Neural progenitor cell (in vitro differentiated cells): Measurements from ENCODE around the gene HHLA2. TPM values are rescaled to one million over a fixed set of nuclear protein-coding genes. Genes with fewer than 3 reads are reported as not detected.

ENCODE experiments used
- DNase-seq: peaks from one replicate; pipeline ENCODE4 v3.0.0-alpha.2; 2016; ENCODE audit warnings: low spot score
- H2AFZ ChIP-seq: fragments of 200-600 bp; sonication (generic); replicated peaks from 2 replicates; pipeline ENCODE4 v1.6.1; 2016; ENCODE audit warnings: antibody characterized with exemption
- H3F3A ChIP-seq: fragments of 200-600 bp; sonication (generic); 2 replicates; pipeline ENCODE4 v1.6.1; 2016; ENCODE audit warnings: antibody characterized with exemption, low read depth
- H3K27ac ChIP-seq: fragments of 200-600 bp; sonication (generic); 2 replicates; pipeline ENCODE4 v1.5.1; 2016; ENCODE audit warnings: mild to moderate bottlenecking
- H3K27me3 ChIP-seq: fragments of 200-600 bp; sonication (generic); 2 replicates; pipeline ENCODE4 v1.6.1; 2016; ENCODE audit warnings: mild to moderate bottlenecking, moderate library complexity
- H3K36me3 ChIP-seq: fragments of 200-600 bp; sonication (generic); 2 replicates; pipeline ENCODE4 v1.5.1; 2016
- H3K4me1 ChIP-seq: fragments of 200-600 bp; sonication (generic); 2 replicates; pipeline ENCODE4 v1.6.1; 2016; ENCODE audit warnings: mixed run types
- H3K4me2 ChIP-seq: fragments of 200-600 bp; sonication (generic); 2 replicates; pipeline ENCODE4 v1.6.1; 2016
- H3K4me3 ChIP-seq: fragments of 200-600 bp; sonication (generic); 2 replicates; pipeline ENCODE4 v1.5.1; 2016
- H3K79me2 ChIP-seq: fragments of 200-600 bp; sonication (generic); 2 replicates; pipeline ENCODE4 v1.6.1; 2016; ENCODE audit warnings: low read depth
- H3K9ac ChIP-seq: fragments of 200-600 bp; sonication (generic); 2 replicates; pipeline ENCODE4 v1.6.1; 2016
- H3K9me3 ChIP-seq: fragments of 200-600 bp; sonication (generic); 2 replicates; pipeline ENCODE4 v1.5.1; 2016; ENCODE audit warnings: low read depth
- H4K20me1 ChIP-seq: fragments of 200-600 bp; sonication (generic); 2 replicates; pipeline ENCODE4 v1.6.1; 2016; ENCODE audit warnings: low read depth
- H3K27ac Mint-ChIP-seq: 3 replicates; pipeline ENCODE4 v1.8.0; 2021; ENCODE audit warnings: mixed read lengths
- H3K27me3 Mint-ChIP-seq: 2 replicates; pipeline ENCODE4 v1.8.0; 2022; ENCODE audit warnings: low read depth, mild to moderate bottlenecking, inconsistent platforms, moderate library complexity, mixed read lengths; ENCODE audit not compliant: insufficient read depth
- H3K36me3 Mint-ChIP-seq: 3 replicates; pipeline ENCODE4 v1.8.0; 2021; ENCODE audit warnings: mixed read lengths
- H3K4me1 Mint-ChIP-seq: 3 replicates; pipeline ENCODE4 v1.8.0; 2021; ENCODE audit warnings: mixed read lengths
- H3K4me3 Mint-ChIP-seq: 3 replicates; pipeline ENCODE4 v1.8.0; 2021; ENCODE audit warnings: mild to moderate bottlenecking, moderate library complexity, mixed read lengths
- H3K9me3 Mint-ChIP-seq: 3 replicates; pipeline ENCODE4 v1.8.0; 2020; ENCODE audit warnings: mixed read lengths
- CTCF ChIP-seq: fragments of 200-600 bp; sonication (generic); IDR thresholded peaks from 2 replicates; pipeline ENCODE4 v1.5.1; 2017; ENCODE audit warnings: antibody characterized with exemption, mild to moderate bottlenecking
- EZH2 ChIP-seq: fragments of 200-600 bp; sonication (generic); IDR thresholded peaks from 2 replicates; pipeline ENCODE4 v1.6.1; 2017; ENCODE audit warnings: antibody characterized with exemption, mild to moderate bottlenecking, moderate library complexity
- EZH2phosphoT487 ChIP-seq: fragments of 200-600 bp; sonication (generic); IDR thresholded peaks from 2 replicates; pipeline ENCODE4 v1.6.1; 2017; ENCODE audit warnings: antibody characterized with exemption
- total RNA-seq: library from RNA; depleted of rRNA; stranded (reverse); fragments of >200 nt; gene quantifications from 2 replicates; pipeline ENCODE4 v1.2.3, GENCODE V29; 2015; ENCODE audit warnings: low replicate concordance

HHLA2 gene
- total RNA-seq, 1 donor from 2014 or later = not detected

GRCh38 chr3:108416111-108416869 lies 119.9 kb downstream of the HHLA2 start:
- Histone ChIP-seq H3K4me2 (no peak overlapping the region), H2AFZ (no peak overlapping the region)
- peaks cover 2% of the 10 kb centered on the region for H3K36me3 Mint-ChIP-seq

GRCh38 chr3:108420926-108421325 lies 124.6 kb downstream of the HHLA2 start:
- no peak overlapping the region for H3K27ac ChIP-seq
- no peaks in the 10 kb centered on the region for H3K79me2 ChIP-seq
- H3F3A ChIP-seq = no peaks in the 10 kb centered on the region
- H3K9ac ChIP-seq = no peak overlapping the region
- no peak overlapping the region for H3K4me2 ChIP-seq
- no peaks in the 10 kb centered on the region for H3K36me3 ChIP-seq
- no peaks in the 10 kb centered on the region for H3K9me3 Mint-ChIP-seq
- H3K27me3 ChIP-seq = no peaks in the 10 kb centered on the region
- no peak for DNase-seq
- H3K4me3 ChIP-seq = no peak overlapping the region
- H2AFZ ChIP-seq = no peak overlapping the region
- no peak for TF ChIP-seq CTCF
- no peak for TF ChIP-seq EZH2
- TF ChIP-seq EZH2phosphoT487 = no peak
- H3K36me3 Mint-ChIP-seq = no peaks in the 10 kb centered on the region
- no peaks in the 10 kb centered on the region for H3K4me1 ChIP-seq
- peaks cover 3% of the 10 kb centered on the region for H3K27me3 Mint-ChIP-seq
- H3K4me3 Mint-ChIP-seq = no peak overlapping the region
- H4K20me1 ChIP-seq = no peaks in the 10 kb centered on the region
- H3K9me3 ChIP-seq = no peaks in the 10 kb centered on the region
- H3K4me1 Mint-ChIP-seq = no peaks in the 10 kb centered on the region
- no peak overlapping the region for H3K27ac Mint-ChIP-seq

More at GRCh38 chr3:108416111-108416869, 119.9 kb downstream of the HHLA2 start:
- no peak overlapping the region for H3K4me3 Mint-ChIP-seq
- no peak overlapping the region for H3K27ac ChIP-seq
- H3K27me3 ChIP-seq = no peaks in the 10 kb centered on the region
- TF ChIP-seq CTCF = no peak
- TF ChIP-seq EZH2 = no peak
- TF ChIP-seq EZH2phosphoT487 = no peak
- H3K9ac ChIP-seq = no peak overlapping the region
- H3K4me3 ChIP-seq = no peak overlapping the region
- no peaks in the 10 kb centered on the region for H3F3A ChIP-seq
- H3K27me3 Mint-ChIP-seq = peaks cover 3% of the 10 kb centered on the region
- H3K9me3 Mint-ChIP-seq = peaks cover 2% of the 10 kb centered on the region
- H3K79me2 ChIP-seq = no peaks in the 10 kb centered on the region
- no peaks in the 10 kb centered on the region for H4K20me1 ChIP-seq
- H3K4me1 Mint-ChIP-seq = peaks cover 2% of the 10 kb centered on the region
- no peak overlapping the region for H3K27ac Mint-ChIP-seq
- H3K4me1 ChIP-seq = no peaks in the 10 kb centered on the region
- DNase-seq = no peak
- H3K36me3 ChIP-seq = no peaks in the 10 kb centered on the region
- no peaks in the 10 kb centered on the region for H3K9me3 ChIP-seq

Other genes with a start within 250 kb of the HHLA2 start
- gene CD47, start 205.5 kb upstream of the HHLA2 start, total RNA-seq = 81.3 and 102 TPM in 2 replicates
- 65.6 and 90.5 TPM in 2 replicates for gene IFT57, start 74.1 kb upstream of the HHLA2 start, total RNA-seq
- gene MYH15, start 214.0 kb downstream of the HHLA2 start, total RNA-seq = 0.12 TPM in 1 of 2 replicates, not detected in the other